Heart left ventricle (tissue), 16 donors: ENCODE measurements around the gene NTRK2. TPM values are rescaled to one million over a fixed set of nuclear protein-coding genes. Genes with fewer than 3 reads are reported as not detected.

Experiments
- ATAC-seq, 4 donors: fragments of 200-7000 bp; cut with Tn5 transposase; one replicate each; pipeline ENCODE4 v1.9.1; 2020 to 2022; ENCODE audit warnings: moderate library complexity in 4 of 4, mild to moderate bottlenecking in 3 of 4, moderate number of reproducible peaks in 1 of 4
- DNase-seq, 5 donors: peaks; one replicate each; pipeline ENCODE4 v3.0.0-alpha.2; 2020
- H3K27ac ChIP-seq, 12 donors: fragments of 200-600 bp; sonication (generic) in 4 of 12; one replicate each; pipeline versions ENCODE4 v1.5.0 to v1.8.0; 2016 to 2022; ENCODE audit warnings: mild to moderate bottlenecking in 2 of 12
- H3K27me3 ChIP-seq, 9 donors: fragments of 200-600 bp; sonication (generic) in 2 of 9; one replicate each; pipeline versions ENCODE4 v1.5.1 to v1.8.0; 2016 to 2022; ENCODE audit warnings: mild to moderate bottlenecking in 3 of 9
- H3K36me3 ChIP-seq, 9 donors: fragments of 200-600 bp; sonication (generic) in 2 of 9; one replicate each; pipeline versions ENCODE4 v1.5.0 to v1.8.0; 2018 to 2022; ENCODE audit warnings: mild to moderate bottlenecking in 2 of 9
- H3K4me1 ChIP-seq, 12 donors: fragments of 200-600 bp; sonication (generic) in 4 of 12; one replicate each; pipeline versions ENCODE4 v1.5.0 to v1.8.0; 2016 to 2022; ENCODE audit warnings: mild to moderate bottlenecking in 3 of 12
- H3K4me3 ChIP-seq, 12 donors: fragments of 200-600 bp; sonication (generic) in 4 of 12; one replicate each; pipeline versions ENCODE4 v1.5.0 to v1.8.0; 2017 to 2022; ENCODE audit warnings: mild to moderate bottlenecking in 9 of 12, moderate library complexity in 4 of 12
- H3K9me3 ChIP-seq, 12 donors: fragments of 200-600 bp; sonication (generic) in 4 of 12; one replicate each; pipeline versions ENCODE4 v1.5.0 to v1.8.0; 2016 to 2022; ENCODE audit warnings: mild to moderate bottlenecking in 1 of 12
- CTCF ChIP-seq, 12 donors: fragments of 200-600 bp; sonication (generic) in 4 of 12; IDR thresholded peaks; one replicate each; pipeline versions ENCODE4 v1.5.0 to v1.8.0; 2018 to 2022; ENCODE audit warnings: antibody characterized with exemption in 12 of 12, mild to moderate bottlenecking in 5 of 12
- POLR2A ChIP-seq, 2 donors: fragments of 450-650 bp; IDR thresholded peaks; one replicate each; pipeline ENCODE4 v1.6.1; 2017; ENCODE audit warnings: antibody characterized with exemption in 2 of 2, mild to moderate bottlenecking in 2 of 2, moderate library complexity in 2 of 2
- WGBS, 4 donors: extraction: QIAGEN DNeasy Blood & Tissue Kit in 2 of 4; methylation state at CpG; one replicate each; pipeline versions ENCODE4 v1.1.5 to v1.1.7; 2013 to 2018; 5-methylcytosine and 5-hydroxymethylcytosine counted together
- intact Hi-C, 10 donors: fragments of 100-400 bp; cut with DNase I; formaldehyde crosslinking; loops; one replicate each; pipeline versions ENCODE4 v1.11.1 to v1.14.2; 2022
- polyA plus RNA-seq, 2 donors: library from polyadenylated mRNA; stranded (reverse); fragments of 200-250 nt; gene quantifications; one replicate each; pipeline ENCODE4 v1.2.3, GENCODE V29; 2013
- total RNA-seq, 9 donors: library from RNA; depleted of rRNA in 2 of 9; stranded (reverse); fragments of >200 nt in 2 of 9; fragmentation: NEBNext Ultra II Directional in 3 of 9; extraction: Animal tissue kit (Norgen Biotek cat#: 25700) in 3 of 9; gene quantifications; one replicate each; pipeline versions ENCODE4 v1.1.0 to v1.2.4, GENCODE V29; 2016 to 2023
- donor health status: ischemic (EF 13 %, LVEDD 7.1; RV severe dilation, severe dysfunction).
- donor health status: healthy with polysubstance abuse.
- donor health status: DM: no; HTN: yes; CAD: no.
- donor health status: DM: no; HTN: no; CAD: no.
- donor health status: ischemic (EF 25% LVEDD 6.9; RV normal size, moderate dysfunction).
- donor health status: ischemic (EF 25% LVEDD 5.7; RV mildly dilated, moderate dysfunction).
- donor health status: healthy.
- donor health status: DM: yes; HTN: yes; CAD: no.
- donor health status: ischemic (EF 35%, LVEDD 5.7; RV mildly dilated, moderate dysfunction).
- donor health status: nonischemic (EF 11% LVEDD 7.7; RV severe dilation, severe dysfunction).
- donor health status: DM: yes; HTN: yes; CAD: no.
- donor health status: PGD.
- donor health status: ischemic (EF 29% LVEDD 5.4; RV normal size, mild dysfunction).
- donor health status: nonischemic (EF 23%, LVEDD 6.1; RV moderate dilation, normal function).

NTRK2 gene
- total and polyA plus RNA-seq, 11 donors: 0.86 to 16.0 (median 2.4) TPM

GRCh38 chr9:84759300-84759750 lies 89.8 kb downstream of the NTRK2 start:
- intact Hi-C loops: no loop called here
- WGBS, 4 donors: 63 to 82% (median 77%) methylated on average over 2 of the region's 2 CpGs
- ATAC-seq: no peak
- H3K27me3 ChIP-seq: no peaks in the 10 kb centered on the region
- H3K4me3 ChIP-seq: no peak overlapping the region
- no peak overlapping the region for H3K27ac ChIP-seq
- peaks cover 0 to 27% (median 0%) of the 10 kb centered on the region in 12 donors for H3K4me1 ChIP-seq
- no peaks in the 10 kb centered on the region for H3K36me3 ChIP-seq
- TF ChIP-seq CTCF (IDR thresholded peaks at IDR 0.05): no peak
- no peak for TF ChIP-seq POLR2A (IDR thresholded peaks at IDR 0.05)
- DNase-seq: no peak
- peaks cover 0 to 6% (median 0%) of the 10 kb centered on the region in 12 donors for H3K9me3 ChIP-seq

DNA sequence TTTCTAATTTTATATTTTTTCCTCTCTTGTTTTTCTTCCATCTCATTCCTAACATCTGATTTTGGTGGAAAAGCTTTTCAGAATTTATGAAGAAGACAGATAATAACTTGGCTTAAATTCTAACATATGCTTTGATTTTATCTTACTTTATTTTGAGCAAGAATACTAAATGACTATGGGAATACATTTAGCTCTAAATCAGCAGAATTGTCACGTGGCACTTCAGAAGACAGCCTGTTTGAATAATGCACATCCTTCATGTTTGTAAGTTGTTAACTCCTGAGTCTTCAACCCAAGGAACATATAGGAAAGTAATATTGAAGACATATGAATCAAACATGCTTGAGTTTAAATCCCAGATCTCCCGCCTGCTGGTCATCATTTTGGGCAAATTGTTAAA lies 90.3 kb downstream of the NTRK2 start:
- TF ChIP-seq POLR2A (IDR thresholded peaks at IDR 0.05): no peak
- TF ChIP-seq CTCF (IDR thresholded peaks at IDR 0.05): no peak
- Histone ChIP-seq H3K4me3 (no peak overlapping the region), H3K27ac (no peak overlapping the region), H3K36me3 (no peaks in the 10 kb centered on the region), H3K27me3 (no peaks in the 10 kb centered on the region), H3K9me3 (peaks cover 0 to 6% (median 0%) of the 10 kb centered on the region in 12 donors), H3K4me1 (peaks cover 0 to 24% (median 0%) of the 10 kb centered on the region in 12 donors)
- DNase-seq: no peak
- ATAC-seq: no peak
- intact Hi-C loops: no loop called here
- WGBS, 4 donors: 81 to 84% (median 83%) methylated on average over 2 of the region's 2 CpGs

DNA sequence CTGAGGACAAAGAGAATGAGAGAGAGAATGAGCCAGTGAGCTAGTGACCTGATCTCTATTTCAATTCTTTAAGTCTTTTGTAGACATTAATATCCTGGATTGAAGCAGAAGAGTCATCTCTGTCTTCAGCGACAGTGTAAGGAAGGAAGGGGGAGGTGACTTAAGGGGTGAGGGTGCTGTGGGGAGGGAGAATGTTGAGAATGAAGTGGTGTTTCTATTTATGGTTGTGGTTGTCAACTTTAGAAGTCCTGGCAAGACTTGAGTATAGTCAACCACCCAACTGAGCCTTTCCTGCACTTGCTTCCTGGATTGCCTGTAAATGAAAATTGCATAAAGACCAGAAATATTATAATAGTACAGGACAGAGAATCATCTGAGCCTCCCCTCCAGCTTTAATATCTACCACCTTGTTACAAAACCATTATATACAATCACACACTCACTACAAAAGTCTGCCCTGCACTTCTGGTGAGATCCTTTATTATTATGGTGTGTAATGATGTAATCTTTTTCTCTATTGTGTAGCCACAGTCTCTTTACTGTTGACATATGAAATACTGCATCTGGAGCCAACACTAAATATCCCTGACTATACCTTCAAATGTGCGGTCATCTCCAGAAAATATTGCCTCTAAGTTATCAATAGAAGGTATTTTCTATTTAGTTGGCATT lies 91.7 kb downstream of the NTRK2 start:
- 77 to 85% (median 78%) methylated on average over 2 of the region's 2 CpGs for WGBS, 4 donors
- peaks cover 0 to 11% (median 0%) of the 10 kb centered on the region in 12 donors for H3K4me1 ChIP-seq
- TF ChIP-seq CTCF (IDR thresholded peaks at IDR 0.05): no peak
- TF ChIP-seq POLR2A (IDR thresholded peaks at IDR 0.05): no peak
- H3K9me3 ChIP-seq: peaks cover 0 to 6% (median 0%) of the 10 kb centered on the region in 12 donors
- no peaks in the 10 kb centered on the region for H3K36me3 ChIP-seq
- no peaks in the 10 kb centered on the region for H3K27me3 ChIP-seq
- DNase-seq (no peak), ATAC-seq (no peak)
- H3K4me3 ChIP-seq: no peak overlapping the region
- H3K27ac ChIP-seq: no peak overlapping the region
- intact Hi-C loops: no loop called here

- DNase-seq: no peak
- intact Hi-C loops: no loop called here
- 87 to 90% (median 89%) methylated on average over 3 of the region's 3 CpGs for WGBS, 4 donors
- H3K4me3 ChIP-seq: no peak overlapping the region
- H3K9me3 ChIP-seq: no peaks in the 10 kb centered on the region
- H3K36me3 ChIP-seq: no peaks in the 10 kb centered on the region
- TF ChIP-seq POLR2A (IDR thresholded peaks at IDR 0.05): no peak
- ATAC-seq: no peak
- no peaks in the 10 kb centered on the region for H3K27me3 ChIP-seq
- H3K4me1 ChIP-seq: peaks cover 0 to 3% (median 0%) of the 10 kb centered on the region in 12 donors
- no peak overlapping the region for H3K27ac ChIP-seq
Observed at GRCh38 chr9:84772511-84772910, 103.0 kb downstream of the NTRK2 start.

DNA sequence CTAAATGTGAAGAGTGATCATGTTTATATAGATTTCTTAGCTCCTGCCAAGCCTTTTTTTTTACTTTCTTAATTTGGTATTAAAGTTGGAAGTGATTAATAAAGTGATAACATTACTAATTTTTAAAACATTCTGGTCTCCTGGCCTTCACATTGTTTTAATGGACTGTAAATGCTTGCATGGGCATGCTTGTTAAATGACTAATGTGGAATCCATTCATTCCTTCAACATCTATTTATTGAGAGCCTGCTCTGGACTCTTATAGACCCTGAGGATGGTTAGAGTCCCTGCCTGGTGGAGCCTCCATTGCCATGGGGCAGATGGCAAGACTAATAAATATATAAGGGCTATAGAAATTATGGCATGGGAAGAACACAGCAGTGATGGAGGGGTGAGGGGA lies 103.5 kb downstream of the NTRK2 start:
- no peak overlapping the region for H3K4me3 ChIP-seq
- no peaks in the 10 kb centered on the region for H3K27me3 ChIP-seq
- no peak overlapping the region for H3K27ac ChIP-seq
- ATAC-seq: no peak
- peaks cover 0 to 3% (median 0%) of the 10 kb centered on the region in 12 donors for H3K4me1 ChIP-seq
- TF ChIP-seq POLR2A (IDR thresholded peaks at IDR 0.05) (no peak), CTCF (IDR thresholded peaks at IDR 0.05) (no peak)
- no peaks in the 10 kb centered on the region for H3K9me3 ChIP-seq
- no peaks in the 10 kb centered on the region for H3K36me3 ChIP-seq
- no peak for DNase-seq
- intact Hi-C loops: no loop called here
